Memory B cell (primary cell): ENCODE results near the gene TNS2.
"Not testable (repeated sequence)": the region's sequence is repeated elsewhere in the genome, so short reads cannot be mapped to it uniquely, and the experiment has no call there.

Experiments
- ATAC-seq: fragments of 150-1000 bp; cut with Tn5 transposase; 2 replicates; pipeline ENCODE4 v1.10.0; 2021; ENCODE audit warnings: low read depth, mild to moderate bottlenecking, moderate library complexity
- DNase-seq, 2 donors: peaks; one replicate each; pipeline ENCODE4 v3.0.0; 2022; ENCODE audit warnings: low spot score in 2 of 2
- H3K27ac Mint-ChIP-seq: one replicate; pipeline ENCODE4 v1.8.0; 2022; ENCODE audit warnings: mild to moderate bottlenecking, moderate library complexity, mixed read lengths
- H3K27me3 Mint-ChIP-seq: one replicate; pipeline ENCODE4 v1.8.0; 2022; ENCODE audit warnings: mixed read lengths
- H3K36me3 Mint-ChIP-seq: one replicate; pipeline ENCODE4 v1.8.0; 2022; ENCODE audit warnings: mild to moderate bottlenecking, mixed read lengths
- H3K4me1 Mint-ChIP-seq: one replicate; pipeline ENCODE4 v1.8.0; 2022; ENCODE audit warnings: mixed read lengths
- H3K4me3 Mint-ChIP-seq: one replicate; pipeline ENCODE4 v1.8.0; 2022; ENCODE audit warnings: mild to moderate bottlenecking, moderate library complexity, mixed read lengths
- H3K9me3 Mint-ChIP-seq: one replicate; pipeline ENCODE4 v1.8.0; 2022; ENCODE audit warnings: mixed read lengths

The TNS2 gene

DNA sequence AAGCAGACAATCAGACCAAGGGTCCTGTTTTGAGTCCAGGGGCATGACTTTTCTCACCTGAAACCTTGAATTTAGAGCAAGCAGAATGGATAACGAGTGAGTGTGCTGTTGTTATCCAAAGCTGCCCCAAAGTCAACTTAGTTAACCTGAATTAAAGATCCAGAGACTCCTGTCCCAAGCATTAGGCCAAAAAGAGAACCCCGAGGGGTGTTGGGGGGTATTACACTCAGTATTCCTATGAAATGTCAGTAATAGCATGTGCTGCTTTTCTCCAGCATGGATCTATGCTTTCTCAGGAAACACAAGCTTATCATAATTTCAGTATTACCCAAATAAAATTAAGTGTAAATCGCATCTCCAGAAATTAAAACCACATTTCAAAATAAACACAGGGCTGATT lies 24.6 kb upstream of the TNS2 start:
- H3K4me1 Mint-ChIP-seq = no peaks in the 10 kb centered on the region
- no peak for DNase-seq
- H3K27ac Mint-ChIP-seq = no peak overlapping the region
- H3K36me3 Mint-ChIP-seq = peaks cover 28% of the 10 kb centered on the region
- no peaks in the 10 kb centered on the region for H3K9me3 Mint-ChIP-seq
- ATAC-seq = no peak
- no peaks in the 10 kb centered on the region for H3K27me3 Mint-ChIP-seq
- no peak overlapping the region for H3K4me3 Mint-ChIP-seq

DNA sequence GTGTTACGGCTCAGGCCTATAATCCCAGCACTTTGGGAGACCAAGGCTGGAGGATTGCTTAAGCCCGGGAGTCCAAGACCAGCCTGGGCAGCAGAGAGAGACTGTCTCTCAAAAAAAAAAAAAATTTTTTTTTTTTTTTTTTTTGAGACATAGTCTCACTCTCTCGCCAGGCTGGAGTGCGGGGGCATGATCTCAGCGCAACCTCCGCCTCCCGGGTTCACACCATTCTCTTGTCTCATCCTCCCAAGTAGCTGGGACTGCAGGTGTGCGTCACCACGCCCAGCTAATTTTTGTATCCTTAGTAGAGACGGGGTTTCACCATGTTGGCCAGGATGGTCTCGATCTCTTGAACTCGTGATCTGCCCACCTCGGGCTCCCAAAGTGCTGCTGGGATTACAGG lies 22.9 kb upstream of the TNS2 start:
- ATAC-seq, H3K27me3 Mint-ChIP-seq, H3K9me3 Mint-ChIP-seq, H3K4me1 Mint-ChIP-seq, H3K4me3 Mint-ChIP-seq, H3K27ac Mint-ChIP-seq, DNase-seq: not testable (repeated sequence)
- peaks cover 33% of the 10 kb centered on the region for H3K36me3 Mint-ChIP-seq

DNA sequence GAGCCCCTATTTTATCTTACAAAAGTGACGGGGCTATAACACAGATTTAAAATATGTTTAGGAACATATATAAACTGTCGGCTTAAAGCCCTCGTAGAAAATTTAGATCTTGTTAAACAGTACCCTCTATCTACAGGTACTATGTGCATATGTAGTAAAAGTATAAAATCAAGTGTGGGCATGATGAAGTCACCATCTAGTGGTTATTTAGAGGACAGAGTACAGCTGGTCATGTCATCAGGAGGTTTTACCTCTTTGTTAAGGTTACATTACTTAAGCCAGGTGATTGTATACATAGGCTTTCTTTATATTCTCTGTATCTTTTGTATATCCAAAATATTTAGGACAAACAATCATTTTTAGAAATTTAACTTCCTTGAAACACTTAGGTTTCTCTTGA lies 18.2 kb upstream of the TNS2 start:
- no peak overlapping the region for H3K27ac Mint-ChIP-seq
- DNase-seq = no peak
- ATAC-seq = no peak
- no peak overlapping the region for H3K4me3 Mint-ChIP-seq
- no peaks in the 10 kb centered on the region for H3K9me3 Mint-ChIP-seq
- H3K36me3 Mint-ChIP-seq = peaks cover 32% of the 10 kb centered on the region
- no peaks in the 10 kb centered on the region for H3K27me3 Mint-ChIP-seq
- no peaks in the 10 kb centered on the region for H3K4me1 Mint-ChIP-seq

DNA sequence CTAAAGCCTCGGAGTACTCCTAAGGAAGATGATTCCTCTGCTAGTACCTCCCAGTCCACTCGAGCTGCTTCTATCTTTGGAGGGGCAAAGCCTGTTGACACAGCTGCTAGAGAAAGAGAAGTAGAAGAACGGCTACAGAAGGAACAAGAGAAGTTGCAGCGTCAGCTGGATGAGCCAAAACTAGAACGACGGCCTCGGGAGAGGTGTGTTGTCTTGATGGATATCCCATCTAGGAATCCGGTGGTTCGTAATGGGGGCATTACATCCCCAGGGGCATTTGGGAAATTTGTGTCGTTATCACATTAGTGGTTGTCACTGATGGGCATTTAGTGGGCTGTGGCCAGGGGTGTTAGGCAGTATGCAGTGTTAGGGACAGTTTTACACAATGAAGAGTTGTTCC lies 16.0 kb upstream of the TNS2 start:
- H3K4me1 Mint-ChIP-seq, ATAC-seq, DNase-seq, H3K27ac Mint-ChIP-seq, H3K9me3 Mint-ChIP-seq, H3K4me3 Mint-ChIP-seq, H3K27me3 Mint-ChIP-seq: not testable (repeated sequence)
- peaks cover 33% of the 10 kb centered on the region for H3K36me3 Mint-ChIP-seq

DNA sequence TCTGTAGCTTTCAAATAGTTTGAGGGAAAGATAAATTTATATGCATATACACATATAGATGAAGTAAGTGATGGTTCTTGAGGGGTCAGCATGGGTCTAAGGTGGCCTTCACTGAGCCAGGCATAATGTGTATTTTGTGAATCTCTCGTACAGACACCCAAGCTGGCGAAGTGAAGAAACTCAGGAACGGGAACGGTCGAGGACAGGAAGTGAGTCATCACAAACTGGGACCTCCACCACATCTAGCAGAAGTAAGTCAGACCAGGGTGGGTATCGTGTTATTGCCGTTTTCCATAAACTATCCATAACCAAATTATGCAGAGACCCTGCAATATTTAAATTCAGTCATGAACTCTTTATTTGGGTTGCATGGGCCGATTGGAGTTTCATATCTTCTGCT lies 15.4 kb upstream of the TNS2 start:
- DNase-seq = no peak
- H3K4me3 Mint-ChIP-seq = no peak overlapping the region
- no peaks in the 10 kb centered on the region for H3K9me3 Mint-ChIP-seq
- H3K36me3 Mint-ChIP-seq = peaks cover 35% of the 10 kb centered on the region
- H3K4me1 Mint-ChIP-seq = peaks cover 2% of the 10 kb centered on the region
- no peaks in the 10 kb centered on the region for H3K27me3 Mint-ChIP-seq
- ATAC-seq = no peak
- no peak overlapping the region for H3K27ac Mint-ChIP-seq

DNA sequence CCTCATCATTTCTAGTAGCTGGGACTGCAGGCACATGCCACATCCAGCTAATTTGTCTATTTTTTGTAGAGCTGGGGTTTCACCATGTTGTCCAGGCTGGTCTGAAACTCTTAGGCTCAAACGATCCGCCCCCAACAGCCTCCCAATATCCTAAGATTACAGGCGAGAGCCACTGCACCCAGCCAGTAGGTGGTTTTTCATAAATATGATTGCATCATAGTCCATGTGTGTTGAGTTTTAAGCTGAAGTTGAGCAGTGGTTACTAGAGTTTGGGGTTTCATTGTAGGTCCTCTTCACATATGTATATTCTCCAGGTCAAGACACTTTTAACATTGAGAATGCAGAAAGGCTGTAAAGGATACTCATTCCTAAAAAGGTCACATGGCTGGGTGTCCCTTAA lies 13.1 kb upstream of the TNS2 start:
- Mint-ChIP-seq H3K4me3 (no peak overlapping the region), H3K27ac (no peak overlapping the region), H3K9me3 (no peaks in the 10 kb centered on the region), H3K4me1 (peaks cover 2% of the 10 kb centered on the region), H3K27me3 (no peaks in the 10 kb centered on the region), H3K36me3 (peaks cover 30% of the 10 kb centered on the region)
- ATAC-seq = no peak
- DNase-seq = no peak

DNA sequence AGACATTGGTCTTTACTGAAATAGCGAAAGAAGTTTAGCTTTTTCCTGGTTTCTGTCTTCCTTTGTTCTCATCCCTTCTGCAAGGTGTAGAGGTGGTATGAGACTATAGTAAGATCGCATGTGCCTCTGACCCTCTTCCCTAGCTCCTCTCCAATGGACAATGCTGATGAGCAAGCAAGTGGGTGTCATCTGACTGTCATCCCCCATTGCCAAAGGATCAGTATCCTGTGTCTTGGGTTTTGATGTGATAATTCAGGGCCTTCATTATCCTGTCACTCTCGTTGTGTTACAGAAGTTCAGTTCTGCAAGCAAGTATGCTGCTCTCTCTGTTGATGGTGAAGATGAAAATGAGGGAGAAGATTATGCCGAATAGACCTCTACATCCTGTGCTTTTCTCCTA lies 10.0 kb upstream of the TNS2 start:
- DNase-seq (no peak), ATAC-seq (no peak)
- Mint-ChIP-seq H3K4me1 (peaks cover 2% of the 10 kb centered on the region), H3K9me3 (no peaks in the 10 kb centered on the region), H3K27me3 (no peaks in the 10 kb centered on the region), H3K27ac (no peak overlapping the region), H3K4me3 (no peak overlapping the region), H3K36me3 (peaks cover 18% of the 10 kb centered on the region)

DNA sequence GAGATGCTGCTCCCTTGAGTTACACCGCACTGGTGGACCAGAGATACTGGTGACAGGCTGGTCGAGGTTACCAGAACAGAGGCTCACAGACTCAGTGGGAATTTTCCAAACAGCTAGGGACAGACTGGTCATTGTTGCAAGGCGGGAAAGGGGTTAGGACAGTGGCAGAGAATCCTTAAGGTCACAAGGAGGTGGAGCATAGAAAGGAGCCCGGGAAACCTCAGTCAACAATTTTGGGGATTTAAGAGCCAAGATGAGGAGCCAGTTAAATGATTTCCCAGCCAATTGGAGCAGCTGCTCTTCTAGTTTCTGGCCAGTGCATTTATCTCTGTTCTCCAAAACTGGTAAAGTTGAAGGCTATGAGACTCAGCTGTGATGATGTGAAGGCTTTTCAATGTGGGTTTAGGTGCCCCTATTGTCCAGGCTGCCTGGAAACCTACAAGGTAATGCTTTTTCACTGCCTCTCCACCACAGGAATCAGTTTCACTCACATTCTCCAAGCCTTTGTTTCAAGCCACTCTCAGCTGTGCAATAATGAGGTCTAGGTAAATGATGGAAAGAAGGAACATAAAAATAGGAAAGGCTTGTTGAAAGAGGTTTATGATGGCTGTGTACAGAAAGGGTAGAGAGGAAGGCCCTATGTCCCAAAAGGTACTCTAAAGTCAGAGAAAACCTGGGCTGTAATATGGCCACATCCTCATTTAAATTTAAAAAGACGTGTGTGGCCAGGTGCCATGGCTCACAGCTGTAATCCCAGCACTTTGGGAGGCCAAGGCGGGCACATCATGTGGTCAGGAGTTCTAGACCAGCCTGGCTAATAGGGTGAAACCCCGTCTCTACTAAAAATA lies 7.0 kb upstream of the TNS2 start:
- ATAC-seq (no peak), DNase-seq (no peak)
- H3K4me1 Mint-ChIP-seq = peaks cover 9% of the 10 kb centered on the region
- no peak overlapping the region for H3K27ac Mint-ChIP-seq
- no peak overlapping the region for H3K4me3 Mint-ChIP-seq
- H3K27me3 Mint-ChIP-seq = no peaks in the 10 kb centered on the region
- peaks cover 11% of the 10 kb centered on the region for H3K36me3 Mint-ChIP-seq
- no peaks in the 10 kb centered on the region for H3K9me3 Mint-ChIP-seq

DNA sequence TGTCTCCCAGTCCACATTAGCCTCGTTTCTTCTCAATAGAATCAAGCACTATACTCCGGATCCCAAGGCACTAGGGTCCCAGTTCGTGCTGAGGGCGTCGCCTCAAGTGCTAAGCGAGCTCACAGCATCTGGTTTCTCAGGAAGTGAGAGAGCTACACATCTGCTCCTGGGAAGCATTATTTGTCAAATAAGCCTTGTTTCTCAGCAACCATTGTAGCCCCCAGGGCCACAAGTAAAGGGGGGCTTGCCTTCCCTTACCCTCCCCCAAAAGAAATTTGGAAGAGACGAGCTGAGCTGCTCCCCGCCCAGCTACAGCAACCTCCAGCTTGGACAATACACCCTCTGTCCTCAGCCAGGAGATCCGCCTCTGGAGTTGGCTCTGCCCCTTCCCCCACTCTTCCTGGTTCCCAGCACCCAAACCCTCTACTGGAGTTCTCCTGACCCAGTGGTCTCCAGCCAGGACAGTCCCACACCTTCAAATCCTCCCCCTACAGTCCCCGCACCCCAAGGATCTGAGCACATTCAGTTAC lies 5.7 kb upstream of the TNS2 start:
- H3K9me3 Mint-ChIP-seq = no peaks in the 10 kb centered on the region
- no peak overlapping the region for H3K27ac Mint-ChIP-seq
- H3K4me1 Mint-ChIP-seq = peaks cover 7% of the 10 kb centered on the region
- H3K4me3 Mint-ChIP-seq = no peak overlapping the region
- no peaks in the 10 kb centered on the region for H3K27me3 Mint-ChIP-seq
- ATAC-seq = no peak
- peaks cover 3% of the 10 kb centered on the region for H3K36me3 Mint-ChIP-seq
- no peak for DNase-seq

DNA sequence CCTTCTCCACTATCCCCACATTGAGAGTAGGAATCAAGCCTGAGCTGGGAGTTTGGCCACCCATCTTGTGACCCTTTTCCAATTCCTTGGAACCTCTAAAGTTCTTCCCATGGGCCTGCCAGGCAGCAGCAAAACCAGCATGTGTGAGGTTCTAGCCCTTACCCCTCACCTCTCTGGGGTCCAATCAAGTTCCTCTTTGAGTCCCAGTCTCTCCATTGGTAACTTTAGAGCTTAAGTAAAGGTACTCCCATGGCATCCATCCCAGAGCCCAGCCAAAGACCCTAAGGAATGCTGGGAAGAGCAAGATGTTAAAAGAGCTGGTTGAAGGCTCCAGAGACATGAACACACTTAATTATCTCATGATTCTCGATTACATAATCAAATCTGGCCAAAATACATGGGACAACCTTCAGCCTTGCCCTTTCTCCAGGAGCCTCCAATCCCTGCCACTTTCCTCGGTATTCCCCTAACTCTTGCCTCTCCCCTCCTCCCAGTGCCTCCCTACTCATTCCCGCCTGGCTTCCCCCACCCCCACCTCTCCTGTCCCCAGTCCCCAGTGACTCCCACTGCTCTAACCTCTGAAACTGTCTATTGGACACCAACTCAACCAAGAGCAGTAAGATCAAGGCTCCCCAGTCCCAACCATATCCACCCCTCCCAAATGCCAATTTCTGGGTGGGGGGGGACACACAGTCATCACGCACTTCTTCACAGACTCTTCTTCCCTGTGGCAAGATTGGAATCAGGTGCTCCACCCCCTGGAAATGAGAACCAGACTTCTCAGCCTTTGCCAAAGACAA lies 4.8 kb upstream of the TNS2 start:
- Mint-ChIP-seq H3K4me1 (peaks cover 7% of the 10 kb centered on the region), H3K4me3 (no peak overlapping the region), H3K36me3 (no peaks in the 10 kb centered on the region), H3K27me3 (no peaks in the 10 kb centered on the region), H3K9me3 (no peaks in the 10 kb centered on the region), H3K27ac (no peak overlapping the region)
- DNase-seq = no peak
- no peak for ATAC-seq

DNA sequence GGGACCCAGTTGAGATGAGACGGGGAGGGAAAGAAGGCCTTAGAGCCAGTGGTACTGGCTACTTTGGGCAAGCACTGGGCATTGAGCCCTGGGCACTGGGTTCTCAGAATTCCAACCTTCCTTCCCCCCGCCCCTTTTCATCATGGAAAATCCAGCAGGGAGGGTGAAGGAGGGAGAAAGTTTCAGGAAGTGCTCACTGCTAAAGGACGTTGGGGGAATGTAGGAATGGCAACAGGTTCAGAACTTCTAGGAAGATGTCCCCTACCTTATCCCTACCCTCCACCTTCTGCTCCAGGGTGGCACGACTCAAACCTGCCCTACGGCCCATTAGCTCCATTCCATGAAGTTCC lies 4.2 kb upstream of the TNS2 start:
- Mint-ChIP-seq H3K27ac (no peak overlapping the region), H3K27me3 (no peaks in the 10 kb centered on the region)

DNA sequence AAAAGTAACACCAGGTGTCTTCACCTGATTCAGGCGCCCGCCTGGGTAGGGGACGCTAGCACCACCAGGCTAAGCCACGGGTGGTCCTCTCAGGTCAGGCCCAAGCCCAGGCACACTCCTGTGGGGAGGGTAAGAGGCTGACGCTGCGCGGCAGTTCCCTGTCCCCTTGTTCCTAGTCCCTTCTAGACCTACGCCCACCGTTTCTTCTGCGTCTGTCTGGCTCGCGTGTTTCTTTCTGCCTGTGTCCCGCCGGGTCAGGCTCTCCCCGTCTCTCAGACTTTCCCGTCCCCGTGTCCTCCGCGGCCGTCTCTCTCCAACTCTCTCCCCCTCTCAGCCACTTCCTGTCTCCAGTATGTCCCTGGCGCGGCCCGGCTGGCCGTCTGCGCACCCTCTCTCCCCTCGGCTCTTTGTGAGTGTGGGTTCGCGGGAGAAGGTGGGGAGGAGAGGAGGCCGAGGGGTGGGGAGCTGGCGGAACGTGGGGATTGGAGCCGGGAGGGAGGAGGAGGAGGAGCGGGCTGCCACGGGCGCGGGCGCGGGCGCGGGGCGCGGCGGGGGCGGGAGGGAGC lies 3.1 kb upstream of the TNS2 start:
- Mint-ChIP-seq H3K4me1 (peaks cover 7% of the 10 kb centered on the region), H3K36me3 (no peaks in the 10 kb centered on the region), H3K27ac (peak overlapping the region; percentile 83), H3K4me3 (peak overlapping the region; percentile 87), H3K9me3 (no peaks in the 10 kb centered on the region), H3K27me3 (no peaks in the 10 kb centered on the region)
- DNase-seq (peak in 1 of 2 donors; percentile 51), ATAC-seq (peak; percentile 16)

More for the DNA sequence above, 4.2 kb upstream of the TNS2 start:
- no peak for DNase-seq
- no peaks in the 10 kb centered on the region for H3K9me3 Mint-ChIP-seq
- ATAC-seq = no peak
- no peaks in the 10 kb centered on the region for H3K36me3 Mint-ChIP-seq
- peak overlapping the region; percentile 87 for H3K4me3 Mint-ChIP-seq
- peaks cover 7% of the 10 kb centered on the region for H3K4me1 Mint-ChIP-seq

DNA sequence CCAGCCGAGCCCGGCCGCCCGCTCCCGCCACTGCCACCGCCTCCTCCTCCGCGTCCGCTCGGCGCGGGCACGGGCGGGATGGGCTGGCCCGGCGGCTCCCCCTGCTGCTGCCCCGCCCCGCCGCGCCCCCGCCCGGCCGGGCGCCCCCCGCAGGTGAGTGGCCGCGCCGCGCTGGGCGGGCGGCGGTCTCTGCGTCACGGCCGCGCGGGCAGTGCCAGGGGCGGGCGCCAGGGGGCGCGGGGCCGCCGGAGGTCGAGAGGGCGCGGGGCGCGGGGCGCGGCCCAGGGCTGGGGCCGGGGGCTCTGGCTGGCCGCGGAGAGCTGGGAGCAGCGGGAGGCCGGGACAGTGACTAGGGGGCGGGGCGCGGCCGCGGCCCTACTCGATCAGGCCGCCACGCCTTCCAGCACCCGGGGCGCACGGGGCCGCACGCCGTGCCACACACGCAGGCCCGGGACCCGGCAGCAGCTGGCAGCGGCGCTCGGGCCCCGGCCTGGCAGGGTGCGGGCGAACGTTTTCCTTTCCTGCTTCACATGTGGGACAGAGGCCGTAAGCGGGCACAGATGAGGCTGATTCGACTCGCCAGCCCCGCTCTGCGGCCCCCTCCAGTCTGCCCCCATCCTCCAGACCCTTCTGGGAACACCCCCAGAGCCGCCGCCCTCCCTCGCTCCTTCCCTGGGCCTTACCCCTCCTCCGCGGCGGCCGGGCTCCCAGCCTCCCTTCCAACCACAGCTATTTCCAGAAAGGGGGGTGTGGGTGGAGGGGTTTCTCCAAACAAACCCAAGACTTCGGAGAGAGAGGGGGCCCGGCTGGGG lies 2.4 kb upstream of the TNS2 start:
- peak overlapping the region; percentile 83 for H3K27ac Mint-ChIP-seq
- DNase-seq (peak; percentile 71 to 85), ATAC-seq (peak; percentile 79)
- H3K9me3 Mint-ChIP-seq = no peaks in the 10 kb centered on the region
- H3K4me3 Mint-ChIP-seq = peak overlapping the region; percentile 75
- H3K27me3 Mint-ChIP-seq = no peaks in the 10 kb centered on the region
- peaks cover 7% of the 10 kb centered on the region for H3K4me1 Mint-ChIP-seq
- no peaks in the 10 kb centered on the region for H3K36me3 Mint-ChIP-seq
